NCI-H2196 (cell line): Measurements from ENCODE around the gene XRRA1.
"Not testable (repeated sequence)": the region's sequence is repeated elsewhere in the genome, so short reads cannot be mapped to it uniquely, and the experiment has no call there.

Source experiments
- DNase-seq: peaks from one replicate; lab custom pipeline; 2025; ENCODE audit not compliant: unreplicated experiment; lab: John Stamatoyannopoulos, UW

The XRRA1 gene

DNA sequence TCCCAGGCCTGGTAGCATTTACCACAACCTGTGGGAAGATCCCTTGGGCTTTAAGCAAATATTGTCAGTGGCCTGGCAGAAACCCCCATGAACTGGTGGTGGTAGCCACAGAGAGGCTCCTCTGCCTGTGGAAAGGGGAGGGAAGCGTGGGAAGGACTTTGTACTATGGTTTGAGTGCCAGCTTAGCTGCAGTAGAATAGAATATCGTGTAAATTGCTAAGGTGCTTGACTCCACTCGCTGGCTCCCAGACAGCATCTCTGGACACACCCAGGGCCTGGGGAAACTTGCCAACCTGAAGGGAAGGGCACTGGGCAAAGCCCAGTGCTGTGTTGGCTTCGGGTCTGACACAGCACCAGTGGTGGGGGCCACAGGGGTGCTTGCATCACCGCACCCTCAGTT, 52.6 kb downstream of the XRRA1 start:
- DNase-seq, result no peak

DNA sequence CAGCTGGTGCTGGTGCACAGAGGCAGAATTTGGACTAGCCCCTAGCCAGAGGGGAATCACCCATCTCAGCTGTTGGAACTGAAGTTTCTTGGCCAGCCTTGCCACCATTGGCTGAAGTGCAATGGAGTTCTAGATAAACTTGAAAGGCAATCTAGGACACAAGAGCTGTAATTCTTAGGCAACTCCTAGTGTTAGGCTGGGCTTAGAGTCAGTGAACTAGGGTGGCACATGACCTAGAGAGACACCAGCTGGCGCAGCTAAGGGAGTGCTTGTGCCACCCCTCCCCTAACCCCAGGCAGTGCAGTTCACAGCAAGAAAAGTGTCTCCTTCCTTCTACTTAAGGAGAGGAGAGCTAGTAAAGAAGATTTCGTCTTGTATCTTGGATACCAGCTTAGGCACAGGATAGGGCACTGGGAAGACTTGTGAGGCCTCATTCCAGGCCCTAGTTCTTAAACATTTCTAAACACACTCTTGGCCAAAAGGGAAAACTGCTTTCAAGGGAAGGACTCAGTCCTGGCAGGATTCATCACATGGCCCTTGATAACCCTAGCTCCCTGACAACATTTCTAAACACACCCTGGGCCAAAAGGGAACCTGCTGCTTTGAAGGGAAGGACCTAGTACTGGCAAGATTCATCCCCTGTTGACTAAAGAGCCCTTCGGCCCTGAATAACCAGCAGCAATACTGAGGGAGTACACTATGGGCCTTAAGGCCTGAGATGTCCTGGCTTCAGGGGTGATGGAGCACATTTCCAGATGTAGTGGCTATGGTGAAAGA, 53.4 kb downstream of the XRRA1 start:
- DNase-seq, result no peak

DNA sequence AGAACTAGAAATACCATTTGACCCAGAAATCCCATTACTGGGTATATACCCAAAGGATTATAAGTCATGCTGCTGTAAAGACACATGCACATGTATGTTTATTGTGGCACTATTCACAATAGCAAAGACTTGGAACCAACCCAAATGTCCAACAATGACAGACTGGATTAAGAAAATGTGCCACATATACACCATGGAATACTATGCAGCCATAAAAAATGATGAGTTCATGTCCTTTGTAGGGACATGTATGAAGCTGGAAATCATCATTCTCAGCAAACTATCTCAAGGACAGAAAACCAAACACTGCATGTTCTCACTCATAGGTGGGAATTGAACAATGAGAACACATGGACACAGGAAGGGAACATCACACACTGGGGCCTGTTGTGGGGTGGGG, 55.9 kb downstream of the XRRA1 start:
- DNase-seq, result not testable (repeated sequence)

DNA sequence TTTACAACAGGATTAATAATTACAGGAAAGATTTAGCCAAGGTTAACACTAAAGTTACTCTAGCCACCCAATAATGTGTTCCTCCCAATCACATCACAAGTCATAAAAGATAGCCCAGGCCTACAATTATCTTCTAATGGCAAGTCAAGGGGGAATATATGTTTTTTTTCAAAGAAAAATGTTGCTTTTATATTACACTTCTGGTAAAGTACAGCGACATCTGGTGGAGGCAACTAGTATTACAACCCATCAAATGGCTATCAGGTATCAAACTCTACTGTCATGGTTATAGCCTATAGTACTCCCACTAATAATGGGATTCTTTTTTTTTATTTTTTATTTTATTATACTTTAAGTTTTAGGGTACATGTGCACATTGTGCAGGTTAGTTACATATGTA, 71.8 kb downstream of the XRRA1 start:
- no peak for DNase-seq

DNA sequence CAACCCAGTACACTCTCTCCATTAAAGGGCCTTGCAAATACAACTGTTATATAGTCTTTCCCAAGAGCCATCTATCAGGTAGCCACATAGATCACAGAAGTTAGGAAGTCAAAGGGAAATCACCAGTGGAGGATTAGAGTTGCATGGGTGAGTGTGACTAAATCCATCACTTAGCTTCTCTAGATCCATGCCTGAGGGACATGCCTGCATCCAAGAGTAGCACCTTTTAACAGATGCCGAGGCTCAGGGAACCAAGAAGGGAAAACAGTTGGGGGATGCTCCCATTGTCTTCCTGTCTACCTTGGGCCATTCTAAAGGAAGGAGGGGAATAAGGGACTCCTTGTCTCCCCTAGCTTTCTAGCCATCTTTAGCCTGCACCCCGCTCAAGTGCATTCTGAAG, 77.9 kb downstream of the XRRA1 start:
- no peak for DNase-seq

DNA sequence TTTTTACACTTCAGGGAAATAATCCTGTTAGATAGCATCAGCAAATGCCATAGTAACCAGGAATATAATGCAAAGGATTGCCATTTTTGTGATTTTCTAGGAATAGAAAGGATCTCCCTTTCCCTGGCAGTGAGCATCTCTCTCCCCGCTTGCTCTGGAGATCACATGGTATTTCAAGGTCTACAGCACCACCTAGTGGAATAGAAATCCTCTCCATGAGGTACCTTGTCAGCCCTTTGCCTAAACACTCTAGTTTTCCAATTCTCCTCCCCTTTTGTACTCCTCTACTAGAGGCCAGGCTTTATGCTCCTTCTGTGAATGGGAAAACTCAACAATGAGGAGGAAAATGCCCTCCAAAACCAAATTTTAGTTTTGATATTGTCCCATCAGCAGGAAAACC, 78.4 kb downstream of the XRRA1 start:
- no peak for DNase-seq

DNA sequence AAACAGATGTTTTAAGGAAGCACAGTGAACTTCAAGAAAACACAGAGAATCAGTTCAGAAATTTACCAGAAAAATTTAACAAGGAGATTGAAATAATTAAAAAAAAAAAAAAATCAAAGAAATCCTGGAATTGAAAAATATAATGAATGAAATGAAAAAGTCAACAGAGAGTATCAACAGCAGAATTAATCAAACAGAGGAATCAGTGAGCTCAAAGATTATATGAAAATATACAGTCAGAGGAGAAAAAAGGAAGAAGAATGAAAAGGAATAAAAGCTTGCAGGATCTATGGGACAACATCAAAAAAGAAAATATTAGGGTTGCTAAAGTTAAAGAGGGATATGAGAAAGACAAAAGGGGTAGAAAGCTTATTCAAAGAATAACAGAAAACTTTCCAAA, 82.3 kb downstream of the XRRA1 start:
- DNase-seq, result no peak

DNA sequence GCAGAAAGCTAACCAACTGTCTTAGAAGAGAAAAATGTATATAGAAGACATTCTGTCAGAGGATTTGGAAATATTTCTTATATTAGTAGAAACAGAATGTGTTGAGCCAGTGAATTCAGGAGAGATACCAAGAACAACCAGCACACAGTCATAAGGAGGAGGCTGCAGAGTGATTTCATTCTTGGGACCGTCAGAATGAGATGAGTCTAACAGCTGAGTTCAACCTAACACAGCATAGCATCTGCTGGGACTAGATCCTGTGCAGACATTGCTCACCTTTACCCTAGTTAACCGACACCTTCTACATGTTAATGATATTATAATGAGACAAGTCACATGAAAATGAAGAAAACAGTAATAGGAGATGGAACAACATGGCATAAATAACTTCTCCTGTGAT, 85.5 kb downstream of the XRRA1 start:
- no peak for DNase-seq

DNA sequence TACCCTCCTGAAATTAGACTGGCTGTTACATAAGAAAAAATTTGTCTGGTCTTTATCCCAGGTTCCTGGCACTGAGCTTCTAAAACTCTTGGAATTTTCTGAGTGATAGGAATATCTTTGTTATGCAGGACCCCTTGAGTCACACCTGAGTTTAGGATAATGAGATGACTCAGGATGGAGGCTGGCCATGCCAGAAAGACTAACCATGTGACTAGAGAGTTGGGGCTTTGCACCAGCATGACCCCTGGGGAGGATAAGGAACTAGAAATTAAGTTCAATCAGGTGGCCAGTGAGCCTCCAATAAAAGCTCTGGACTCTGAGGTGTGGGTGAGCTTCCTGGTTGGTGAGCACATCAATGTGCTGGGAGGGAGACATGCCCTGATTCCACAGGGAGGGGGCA, 88.1 kb downstream of the XRRA1 start:
- DNase-seq, result no peak

DNA sequence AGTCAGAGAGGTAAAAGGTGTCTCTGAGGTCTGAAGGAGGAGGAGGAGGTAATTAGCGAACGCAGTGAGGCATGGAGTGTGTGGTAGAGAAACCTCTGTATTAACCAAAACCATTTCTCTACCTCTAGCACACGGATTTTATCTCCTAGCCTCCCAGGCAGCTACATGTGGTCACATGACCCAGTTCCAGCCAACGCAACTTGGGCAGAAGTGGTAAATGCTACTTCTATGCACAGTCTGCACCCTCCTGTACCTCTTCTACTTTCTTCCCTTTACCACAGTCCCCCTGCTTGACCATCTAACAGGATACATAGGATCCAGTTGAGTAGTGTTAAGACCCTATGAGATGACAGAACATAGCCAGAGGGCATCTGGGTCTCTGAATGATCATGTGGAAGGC, 95.7 kb downstream of the XRRA1 start:
- DNase-seq, result no peak

DNA sequence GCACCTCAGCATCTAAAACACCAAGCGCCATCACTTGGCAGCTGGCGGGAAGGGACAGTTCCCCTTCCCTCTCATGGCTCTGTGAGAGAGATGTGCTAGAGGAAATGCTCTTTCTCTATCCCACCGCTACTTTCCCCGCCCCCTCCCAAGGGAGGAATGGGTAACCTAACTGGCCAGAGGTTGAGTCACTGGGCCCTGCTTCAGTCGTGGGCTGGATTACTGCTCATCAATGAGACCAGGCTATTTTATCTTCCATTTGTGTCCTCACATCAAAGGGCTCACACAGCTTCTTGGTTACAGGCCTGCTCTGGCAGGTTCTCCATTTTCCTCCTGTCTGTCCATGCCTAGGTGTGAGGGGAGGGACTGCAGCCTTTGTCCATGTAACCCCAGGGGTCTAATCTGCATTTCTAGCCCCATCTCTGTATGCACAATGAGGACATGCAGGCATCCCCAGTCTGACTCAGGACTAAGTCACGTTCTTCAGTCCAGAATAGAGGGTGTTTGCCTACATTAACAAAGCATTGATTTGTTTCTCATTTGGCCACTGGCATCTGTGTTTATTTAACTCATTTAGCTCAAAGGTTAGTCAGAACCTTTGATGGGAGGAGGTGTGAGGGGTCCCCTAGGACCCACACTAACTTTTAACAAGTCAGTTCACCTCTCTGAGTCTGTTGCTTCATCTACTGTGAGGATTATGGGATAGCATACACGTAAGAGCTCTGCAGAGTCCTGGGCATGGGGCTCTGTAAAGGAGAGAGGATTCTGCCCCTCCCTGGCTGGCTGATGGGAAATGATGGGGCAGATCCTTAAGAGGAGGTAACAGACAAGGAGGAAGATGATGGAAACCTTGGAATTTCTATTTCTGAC, 99.1 kb downstream of the XRRA1 start:
- DNase-seq, result no peak

DNA sequence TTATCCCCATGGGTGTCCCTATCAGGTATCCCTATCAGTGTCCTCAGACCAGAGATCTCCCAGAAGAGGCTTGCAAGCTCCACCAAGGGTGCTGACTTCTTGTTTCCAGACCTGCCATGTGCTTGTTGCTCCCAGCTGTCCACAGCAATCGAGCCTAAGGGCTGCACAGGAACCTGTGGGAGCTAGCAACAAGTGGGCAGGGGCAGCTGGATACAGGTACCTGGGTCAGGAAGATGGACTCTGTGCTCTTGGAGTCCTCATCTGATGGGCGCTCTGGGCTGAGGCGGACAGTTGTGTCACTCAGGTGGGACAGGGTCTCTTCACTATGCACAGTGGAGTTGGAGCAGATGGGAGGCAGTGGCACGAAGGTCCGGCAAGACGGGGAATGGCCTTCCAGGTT, 101.0 kb downstream of the XRRA1 start:
- no peak for DNase-seq

DNA sequence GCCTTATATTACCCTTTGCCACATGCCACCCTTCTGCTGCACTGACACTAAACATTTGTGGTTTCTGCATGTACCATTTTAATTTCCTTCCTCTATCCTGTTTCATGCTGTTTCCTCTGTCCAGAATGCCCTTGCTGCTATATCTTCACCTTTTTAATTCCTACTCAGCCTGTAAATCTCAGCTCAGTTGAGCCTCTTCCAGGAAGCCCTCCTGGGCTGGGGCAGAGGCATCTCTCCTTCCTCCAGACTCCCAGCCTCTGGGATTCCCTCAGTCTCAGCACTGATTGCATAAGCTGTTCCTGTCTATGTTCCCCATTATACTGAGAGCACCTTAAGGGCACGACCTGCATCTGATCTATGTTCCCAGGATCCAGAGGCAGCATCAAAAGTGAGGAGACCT, 101.5 kb downstream of the XRRA1 start:
- DNase-seq, result no peak

DNA sequence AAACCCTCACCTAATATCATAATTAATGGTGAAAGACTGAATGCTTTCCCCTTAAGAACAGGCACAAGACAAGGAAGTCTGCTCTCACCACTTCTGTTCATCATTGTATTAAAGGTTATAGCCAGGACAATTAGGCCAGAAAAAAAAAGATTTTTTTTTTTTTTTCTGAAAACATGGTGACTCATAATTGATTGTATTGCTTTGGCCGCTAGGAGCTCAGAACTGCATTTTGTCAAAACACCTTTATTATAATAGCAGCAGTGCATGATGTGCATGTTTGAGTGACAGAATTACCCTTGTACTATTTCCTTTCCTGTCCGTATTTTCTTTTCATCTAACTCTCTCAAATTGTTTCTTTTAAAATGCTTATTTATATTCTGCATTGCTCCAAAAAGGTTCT, 102.1 kb downstream of the XRRA1 start:
- DNase-seq, result no peak

DNA sequence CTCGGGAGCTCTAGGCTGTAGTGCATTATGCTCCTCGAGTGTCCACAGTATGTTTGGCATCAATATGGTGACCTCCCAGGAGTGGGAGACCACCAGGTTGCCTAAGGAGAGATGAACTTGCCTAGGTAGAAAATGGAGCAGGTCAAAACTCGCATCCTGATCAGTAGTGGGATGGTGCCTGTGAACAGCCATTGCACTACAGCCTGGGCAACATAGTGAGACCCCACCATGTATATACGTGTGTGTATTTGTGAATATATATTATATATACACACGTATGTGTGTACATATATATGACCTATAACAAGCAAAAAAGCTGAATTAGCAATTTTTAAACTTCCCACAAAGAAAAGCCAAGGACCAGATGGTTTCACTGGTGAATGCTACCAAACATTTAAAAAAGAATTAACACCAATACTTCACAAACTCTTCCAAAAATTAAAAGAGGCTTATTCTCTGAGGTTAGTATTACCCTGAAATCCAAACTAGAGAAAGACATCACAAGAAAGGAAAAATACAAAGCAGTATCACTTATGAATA, 102.8 kb downstream of the XRRA1 start:
- no peak for DNase-seq

DNA sequence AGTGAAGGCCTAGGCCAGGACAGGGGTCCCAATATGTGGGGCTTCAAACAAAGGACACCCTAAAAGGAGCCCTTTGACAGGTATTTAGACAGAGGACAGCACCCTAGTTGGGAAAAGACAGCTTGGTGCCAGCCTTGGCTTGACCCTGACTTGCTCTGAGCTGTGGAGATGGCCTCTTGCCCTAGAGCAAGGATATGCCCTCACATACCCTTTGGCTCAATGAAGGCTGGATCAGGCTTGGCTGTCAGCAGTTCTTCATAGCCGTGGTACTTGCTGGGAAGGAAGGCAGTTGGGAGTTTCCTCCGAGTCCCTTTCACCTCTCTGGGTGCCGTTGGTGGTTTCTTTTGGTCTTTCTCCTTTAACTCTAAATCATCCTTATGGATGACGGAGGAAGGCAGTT, 104.0 kb downstream of the XRRA1 start:
- no peak for DNase-seq

DNA sequence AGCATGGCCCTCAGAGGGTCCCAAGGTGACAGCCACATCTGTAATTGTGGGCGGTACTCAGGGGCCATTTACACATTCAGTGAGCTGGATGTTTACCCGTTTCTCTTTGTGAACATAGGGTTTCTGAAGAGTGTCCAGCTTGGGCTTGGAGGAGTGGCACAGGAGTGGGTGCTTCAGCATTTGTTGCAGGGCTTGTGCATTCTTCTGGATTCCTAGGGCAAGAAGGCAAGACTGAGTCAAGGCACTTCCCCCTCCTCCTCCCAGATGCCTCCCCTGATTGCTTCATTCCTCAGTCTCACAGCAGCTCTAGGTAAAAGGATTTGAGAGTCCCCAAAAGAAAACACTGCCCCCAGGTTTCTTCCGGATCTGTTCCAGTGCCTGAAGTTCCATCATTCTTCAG, 104.8 kb downstream of the XRRA1 start:
- no peak for DNase-seq

DNA sequence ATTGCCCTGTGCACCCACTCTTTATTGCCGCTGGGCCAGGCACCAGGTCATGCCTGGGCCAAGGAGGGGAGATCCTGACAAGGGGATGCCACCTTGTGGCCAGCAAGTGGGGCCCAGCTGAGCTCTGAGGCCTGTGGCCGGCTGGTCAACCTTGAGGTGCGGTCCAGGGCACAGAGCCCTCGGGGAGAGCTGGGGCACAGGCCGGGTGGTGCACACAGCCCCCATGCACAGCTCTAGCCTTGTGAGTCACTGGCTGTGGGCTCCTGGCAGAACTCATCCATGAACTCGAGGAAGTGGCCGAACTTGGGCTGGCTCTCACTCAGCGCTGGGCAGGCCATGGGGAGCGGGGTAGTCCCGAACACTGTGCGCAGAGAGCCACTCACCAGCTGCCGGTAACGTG, 105.9 kb downstream of the XRRA1 start:
- no peak for DNase-seq

DNA sequence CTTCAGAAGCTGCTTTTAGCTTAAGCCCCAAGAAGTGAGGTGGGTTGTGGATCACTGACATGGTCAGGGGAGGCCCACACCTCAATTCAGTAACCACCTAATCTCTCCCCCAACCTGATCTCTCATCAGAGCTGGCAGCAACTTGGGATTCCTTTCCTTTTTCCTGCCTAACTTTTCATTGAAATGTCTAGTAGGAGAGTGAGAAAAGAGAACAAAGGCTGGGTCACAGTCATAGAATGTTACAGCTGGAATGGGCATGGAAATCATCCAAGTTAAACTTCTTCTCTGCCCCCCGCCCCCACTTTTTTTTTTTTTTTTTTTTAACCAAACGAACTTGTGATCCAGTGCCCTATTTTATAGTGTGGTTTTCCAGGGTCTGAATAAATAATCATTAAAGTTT, 108.4 kb downstream of the XRRA1 start:
- DNase-seq, result no peak

DNA sequence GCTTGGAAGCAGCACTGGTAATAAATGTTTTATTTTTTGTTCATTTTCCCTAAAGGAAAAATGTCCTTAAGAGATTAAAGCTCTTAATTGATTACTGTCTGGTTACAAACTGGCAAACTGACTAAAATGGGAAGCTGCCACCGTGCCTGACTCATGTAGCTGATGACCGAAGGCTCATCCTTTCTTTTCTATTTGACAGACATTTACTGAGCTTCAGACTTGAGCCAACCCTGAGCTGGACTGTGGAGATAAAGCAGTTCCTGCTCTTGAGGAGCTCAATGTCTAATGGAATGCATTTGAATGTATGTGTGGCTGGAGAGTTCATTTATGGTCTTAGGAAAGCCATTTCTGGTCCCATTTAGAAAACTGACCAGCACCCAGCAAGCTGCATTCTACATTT, 108.9 kb downstream of the XRRA1 start:
- DNase-seq, result no peak

DNA sequence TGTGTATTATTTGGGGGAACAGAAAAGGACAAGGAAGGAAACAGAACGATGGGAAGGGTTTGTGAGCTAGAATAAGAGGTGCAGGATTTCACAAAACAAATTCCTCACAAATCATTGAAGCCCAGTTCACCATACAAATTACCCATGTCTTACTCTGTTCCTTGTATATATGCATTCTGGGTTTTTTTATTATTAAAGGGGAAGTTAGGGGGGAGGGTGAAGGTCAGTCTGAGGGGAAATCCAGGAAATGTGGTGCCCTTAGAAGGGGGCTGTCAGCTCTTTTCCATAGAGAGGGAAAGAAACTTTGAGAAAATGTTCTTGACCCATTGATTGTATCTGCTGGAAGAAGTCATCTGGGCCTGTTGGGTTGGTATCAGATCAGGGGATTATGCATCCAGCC, 109.4 kb downstream of the XRRA1 start:
- no peak for DNase-seq

DNA sequence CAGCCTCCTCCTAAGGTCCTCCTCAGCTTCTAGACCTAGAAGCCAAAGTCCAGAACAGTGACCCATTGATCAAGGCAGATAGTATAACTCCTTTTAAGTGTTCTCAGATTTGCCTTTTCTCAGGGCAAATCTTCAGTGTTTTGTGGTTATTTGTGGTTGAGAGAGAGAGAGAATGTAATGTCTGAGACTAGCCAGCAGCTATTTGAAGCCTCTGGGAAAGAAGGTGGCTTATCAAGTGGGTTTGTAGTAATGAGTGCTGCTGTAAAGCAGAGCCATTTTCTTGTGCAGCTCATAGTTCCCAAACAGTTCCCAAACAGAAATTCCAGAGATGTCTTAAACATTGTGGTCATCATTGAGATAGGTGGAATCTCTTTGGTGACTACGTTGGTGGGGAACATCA, 110.7 kb downstream of the XRRA1 start:
- DNase-seq, result no peak
